Glutamatergic neuron (in vitro differentiated cells): Measurements from ENCODE around the gene STARD9. TPM values are rescaled to one million over a fixed set of nuclear protein-coding genes. Genes with fewer than 3 reads are reported as not detected.

Experiments used
- DNase-seq: peaks from one replicate; pipeline ENCODE4 v3.0.0; 2022
- H3K27ac Mint-ChIP-seq: one replicate; pipeline ENCODE4 v1.8.0; 2020; ENCODE audit warnings: mild to moderate bottlenecking, mixed read lengths, inconsistent platforms; ENCODE audit not compliant: unreplicated experiment
- H3K27me3 Mint-ChIP-seq: one replicate; pipeline ENCODE4 v1.8.0; 2020; ENCODE audit warnings: mild to moderate bottlenecking, moderate library complexity, mixed read lengths, inconsistent platforms; ENCODE audit not compliant: unreplicated experiment
- H3K36me3 Mint-ChIP-seq: one replicate; pipeline ENCODE4 v1.8.0; 2020; ENCODE audit warnings: mild to moderate bottlenecking, mixed read lengths, inconsistent platforms; ENCODE audit not compliant: unreplicated experiment
- H3K4me1 Mint-ChIP-seq: one replicate; pipeline ENCODE4 v1.8.0; 2020; ENCODE audit warnings: mild to moderate bottlenecking, low read depth, mixed read lengths, inconsistent platforms; ENCODE audit not compliant: unreplicated experiment
- H3K4me3 Mint-ChIP-seq: one replicate; pipeline ENCODE4 v1.8.0; 2020; ENCODE audit warnings: mild to moderate bottlenecking, mixed read lengths, inconsistent platforms; ENCODE audit not compliant: unreplicated experiment
- H3K9me3 Mint-ChIP-seq: one replicate; pipeline ENCODE4 v1.8.0; 2020; ENCODE audit warnings: mild to moderate bottlenecking, moderate library complexity, mixed read lengths, inconsistent platforms; ENCODE audit not compliant: unreplicated experiment
- total RNA-seq: library from RNA; stranded (reverse); fragmentation: NEBNext Ultra II Directional; extraction: Animal tissue kit (Norgen Biotek cat#: 25700); gene quantifications from one replicate; pipeline ENCODE4 v1.2.1, GENCODE V29; 2021; ENCODE audit not compliant: unreplicated experiment
- TF ChIP-seq, protein P1 (sequence below): fragments of 200-600 bp; sonication (generic); IDR thresholded peaks from one replicate; pipeline ENCODE4 v1.5.0; 2021; ENCODE audit not compliant: partially characterized antibody, unreplicated experiment

Gene STARD9
- total RNA-seq, 1 donor from 2014 or later: 45.1 TPM

DNA sequence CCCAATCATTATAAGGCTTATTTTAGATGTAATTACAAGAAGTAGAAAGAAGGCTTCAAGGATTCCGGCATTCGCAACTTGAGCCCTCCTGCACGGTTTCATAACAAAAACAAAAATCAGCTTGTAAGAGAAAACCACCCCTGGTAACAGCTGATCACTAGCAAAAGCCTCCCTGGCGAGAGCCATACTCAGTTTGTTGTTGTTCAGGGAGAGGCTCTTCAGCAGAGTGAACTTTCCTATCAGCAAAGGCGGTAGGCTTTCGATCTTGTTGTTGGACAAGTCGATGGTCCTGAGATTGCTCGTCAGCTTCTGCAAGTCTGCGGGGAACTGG lies 27.5 kb upstream of the STARD9 start:
- H3K27me3 Mint-ChIP-seq: peaks cover 12% of the 10 kb centered on the region
- peaks cover 19% of the 10 kb centered on the region for H3K4me1 Mint-ChIP-seq
- DNase-seq: no peak
- H3K27ac Mint-ChIP-seq: peak overlapping the region; percentile 95
- TF ChIP-seq, protein P1, sequence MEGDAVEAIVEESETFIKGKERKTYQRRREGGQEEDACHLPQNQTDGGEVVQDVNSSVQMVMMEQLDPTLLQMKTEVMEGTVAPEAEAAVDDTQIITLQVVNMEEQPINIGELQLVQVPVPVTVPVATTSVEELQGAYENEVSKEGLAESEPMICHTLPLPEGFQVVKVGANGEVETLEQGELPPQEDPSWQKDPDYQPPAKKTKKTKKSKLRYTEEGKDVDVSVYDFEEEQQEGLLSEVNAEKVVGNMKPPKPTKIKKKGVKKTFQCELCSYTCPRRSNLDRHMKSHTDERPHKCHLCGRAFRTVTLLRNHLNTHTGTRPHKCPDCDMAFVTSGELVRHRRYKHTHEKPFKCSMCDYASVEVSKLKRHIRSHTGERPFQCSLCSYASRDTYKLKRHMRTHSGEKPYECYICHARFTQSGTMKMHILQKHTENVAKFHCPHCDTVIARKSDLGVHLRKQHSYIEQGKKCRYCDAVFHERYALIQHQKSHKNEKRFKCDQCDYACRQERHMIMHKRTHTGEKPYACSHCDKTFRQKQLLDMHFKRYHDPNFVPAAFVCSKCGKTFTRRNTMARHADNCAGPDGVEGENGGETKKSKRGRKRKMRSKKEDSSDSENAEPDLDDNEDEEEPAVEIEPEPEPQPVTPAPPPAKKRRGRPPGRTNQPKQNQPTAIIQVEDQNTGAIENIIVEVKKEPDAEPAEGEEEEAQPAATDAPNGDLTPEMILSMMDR: no peak
- peaks cover 4% of the 10 kb centered on the region for H3K9me3 Mint-ChIP-seq
- peak overlapping the region; percentile 97 for H3K4me3 Mint-ChIP-seq
- H3K36me3 Mint-ChIP-seq: no peaks in the 10 kb centered on the region

DNA sequence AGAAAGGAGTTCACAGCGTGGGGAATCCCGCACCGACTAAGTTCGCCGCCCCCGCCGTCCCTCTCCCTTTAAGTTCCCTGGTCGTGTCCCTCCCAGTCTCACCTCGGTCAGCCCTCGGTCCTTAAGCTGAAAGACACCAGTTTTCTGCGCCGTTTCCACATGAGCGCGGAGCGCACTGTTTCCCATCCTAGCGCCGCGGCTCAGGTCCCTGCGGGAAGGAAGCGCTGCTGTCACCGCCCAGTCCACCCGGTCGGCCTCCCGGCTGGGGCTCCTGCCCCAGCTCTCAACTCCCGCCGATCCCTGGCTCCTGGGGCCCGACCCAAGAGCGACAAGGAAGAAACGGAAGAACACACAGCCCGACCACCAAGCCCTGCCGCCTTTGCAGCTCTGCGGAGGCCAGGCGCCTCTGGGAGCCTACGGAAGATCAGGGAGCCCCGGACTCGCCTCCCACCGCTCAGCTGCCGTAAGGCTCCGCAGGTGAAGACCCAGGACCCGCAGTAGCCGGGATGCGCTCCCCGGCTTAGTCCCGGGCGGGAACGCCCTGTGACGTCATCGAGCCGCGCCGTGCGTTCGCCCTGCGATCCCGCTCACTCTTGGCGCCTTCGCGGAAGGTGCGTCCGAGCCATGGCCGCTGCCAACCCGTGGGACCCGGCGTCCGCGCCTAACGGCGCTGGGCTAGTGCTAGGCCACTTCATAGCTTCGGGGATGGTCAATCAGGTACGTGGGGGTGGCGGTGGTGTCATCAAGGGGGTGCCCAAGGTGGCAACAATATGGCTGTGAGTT lies 27.0 kb upstream of the STARD9 start, which contains the start of the genes HAUS2 and LRRC57:
TSS of gene HAUS2 (plus strand) at position 590 of the 783 bp plus-strand sequence. CDS start at position 625, 35 bp downstream.
TSS of gene LRRC57 (minus strand) at position 545 of the 783 bp plus-strand sequence. CDS start at position 186, 359 bp downstream.
- Mint-ChIP-seq H3K9me3 (peaks cover 4% of the 10 kb centered on the region), H3K27ac (peak within 1 kb of the TSS; percentile 95), H3K27me3 (peaks cover 12% of the 10 kb centered on the region), H3K4me3 (peak within 1 kb of the TSS; percentile 97), H3K36me3 (no peaks in the 10 kb centered on the region), H3K4me1 (peaks cover 19% of the 10 kb centered on the region)
- TF ChIP-seq, protein P1: no peak
- DNase-seq: peak; percentile 96

DNA sequence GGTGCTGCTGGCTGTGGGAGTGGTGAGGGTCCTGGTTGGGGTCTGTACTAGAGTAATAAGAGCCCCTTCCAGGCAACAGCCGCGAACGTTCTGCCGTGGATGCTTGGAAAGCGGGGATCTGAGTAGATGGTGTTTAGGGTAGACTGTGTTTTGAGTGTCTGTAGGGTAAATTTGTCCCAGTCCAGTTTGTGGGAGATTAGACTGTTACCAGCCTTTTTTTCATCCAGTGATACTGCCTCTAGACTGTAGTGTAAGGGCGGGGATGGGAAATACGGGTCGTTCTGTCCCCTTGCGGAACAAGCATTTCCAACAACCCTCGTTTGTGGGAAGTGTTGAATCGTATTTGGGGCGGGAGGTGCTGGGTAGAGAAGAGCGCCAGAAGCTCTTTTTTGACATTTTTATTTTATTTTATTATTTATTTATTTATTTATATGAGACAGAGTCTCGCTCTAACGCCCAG lies 26.3 kb upstream of the STARD9 start:
- peaks cover 12% of the 10 kb centered on the region for H3K27me3 Mint-ChIP-seq
- DNase-seq: peak; percentile 15
- H3K36me3 Mint-ChIP-seq: no peaks in the 10 kb centered on the region
- H3K27ac Mint-ChIP-seq: peak overlapping the region; percentile 95
- H3K4me3 Mint-ChIP-seq: peak overlapping the region; percentile 97
- peaks cover 19% of the 10 kb centered on the region for H3K4me1 Mint-ChIP-seq
- TF ChIP-seq, protein P1: no peak
- H3K9me3 Mint-ChIP-seq: peaks cover 4% of the 10 kb centered on the region

DNA sequence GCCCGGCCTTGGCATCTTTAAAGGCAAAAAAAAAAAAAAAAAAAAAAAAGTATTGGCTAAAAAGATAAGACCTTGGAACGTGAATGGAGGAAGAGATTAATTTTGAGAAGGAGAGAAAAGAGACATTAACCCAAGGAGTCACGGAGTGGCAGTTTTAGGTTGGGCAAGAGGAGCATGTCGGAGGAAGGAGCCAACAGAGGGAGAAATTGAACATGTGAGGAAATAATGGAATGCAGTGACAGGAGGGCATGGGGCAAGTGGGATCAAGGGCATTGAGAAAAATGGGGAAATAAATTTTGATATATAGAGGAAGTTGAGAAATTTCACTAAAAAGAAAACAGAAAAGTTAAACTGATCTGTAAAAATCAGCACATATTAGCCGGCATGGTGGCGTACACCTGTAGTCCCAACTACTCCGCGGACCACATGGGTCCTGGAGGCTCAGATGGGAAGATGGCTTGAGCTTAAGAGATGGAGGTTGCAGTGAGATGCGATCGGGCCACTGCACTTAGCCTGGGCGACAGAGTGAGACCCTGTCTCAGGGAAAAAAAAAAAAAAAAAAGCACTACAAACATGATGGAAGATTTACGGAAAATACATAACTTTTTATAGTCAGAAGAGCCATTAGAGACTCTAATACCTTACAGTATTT lies 25.5 kb upstream of the STARD9 start:
- H3K27me3 Mint-ChIP-seq: peaks cover 12% of the 10 kb centered on the region
- no peak for DNase-seq
- no peak overlapping the region for H3K27ac Mint-ChIP-seq
- no peaks in the 10 kb centered on the region for H3K36me3 Mint-ChIP-seq
- TF ChIP-seq, protein P1: no peak
- H3K9me3 Mint-ChIP-seq: peaks cover 4% of the 10 kb centered on the region
- H3K4me3 Mint-ChIP-seq: peak overlapping the region; percentile 97
- peaks cover 19% of the 10 kb centered on the region for H3K4me1 Mint-ChIP-seq
